ENCODE data around the gene OR8K5. TPM values are rescaled to one million over a fixed set of nuclear protein-coding genes. Genes with fewer than 3 reads are reported as not detected.

Gene OR8K5
- polyA plus RNA-seq, 1 donor (not counting 4 experiments of a cell fraction or from before 2014, with no cell fraction given), result not detected

DNA sequence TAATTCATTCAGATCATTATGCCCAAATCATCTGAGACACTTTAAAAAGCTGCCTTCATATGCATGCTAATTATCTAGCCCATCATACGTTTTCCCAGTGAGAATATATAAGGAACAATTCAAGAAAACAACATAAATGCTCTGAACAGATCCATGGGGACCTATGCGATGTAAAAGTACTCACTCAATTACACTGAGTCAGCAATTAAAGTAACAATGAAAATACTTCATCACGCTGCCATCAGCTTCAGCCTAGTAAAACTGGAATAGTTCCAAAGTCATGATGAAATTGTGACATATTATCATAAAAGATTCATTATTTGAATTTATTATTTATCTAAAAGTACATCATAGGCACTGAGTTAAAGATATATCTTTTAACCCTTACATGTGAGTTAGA is 3.7 kb upstream of the OR8K5 start:
- no peak for DNase-seq (ENCODE audit: low read depth, low spot score)
- FAIRE-seq, result no peak
- Histone ChIP-seq H3K27ac (ENCODE audit: control insufficient read depth, insufficient read depth, low read length) (no peak overlapping the region), H3K9me1 (ENCODE audit: control insufficient read depth, extremely low read depth, insufficient read depth, low read length) (no peaks in the 10 kb centered on the region), H2AFZ (ENCODE audit: control insufficient read depth, low read length) (no peak overlapping the region), H3K4me1 (ENCODE audit: control insufficient read depth, extremely low read depth, insufficient read depth, low read length) (no peaks in the 10 kb centered on the region), H3K4me3 (ENCODE audit: control insufficient read depth in 2 of 3, extremely low read depth in 1 of 3, insufficient read depth in 2 of 3, low read depth in 1 of 3, low read length in 3 of 3) (no peak overlapping the region), H3K4me2 (ENCODE audit: control insufficient read depth, extremely low read depth, insufficient read depth, low read depth, low read length) (no peak overlapping the region), H3K9ac (ENCODE audit: control insufficient read depth, extremely low read depth, insufficient read depth, low read length) (no peak overlapping the region), H3K36me3 (ENCODE audit: control insufficient read depth in 2 of 2, extremely low read depth in 1 of 2, insufficient read depth in 2 of 2, low read length in 2 of 2) (no peaks in the 10 kb centered on the region), H4K20me1 (ENCODE audit: control insufficient read depth, extremely low read depth, insufficient read depth, low read length) (no peaks in the 10 kb centered on the region), H3K9me3 (ENCODE audit: control insufficient read depth, low read depth, low read length) (no peaks in the 10 kb centered on the region), H3K79me2 (ENCODE audit: control insufficient read depth, insufficient read depth, low read length) (no peaks in the 10 kb centered on the region), H3K27me3 (ENCODE audit: control insufficient read depth, extremely low read depth, insufficient read depth, low read length) (no peaks in the 10 kb centered on the region)
- dilution Hi-C loops (cut with MboI; ENCODE audit: extremely low pct_ligation_motif_present, low sequenced_read_pairs), result no loop called here
- TF ChIP-seq EZH2 (IDR thresholded peaks at IDR 0.05; ENCODE audit: low read length) (no peak), CTCF (optimal IDR thresholded peaks at IDR 0.05 in 1 of 3, IDR thresholded peaks at IDR 0.05 in 1 of 3, conservative IDR thresholded peaks at IDR 0.05 in 1 of 3; ENCODE audit: extremely low read depth in 1 of 3, insufficient read depth in 2 of 3, low read length in 3 of 3) (no peak)

DNA sequence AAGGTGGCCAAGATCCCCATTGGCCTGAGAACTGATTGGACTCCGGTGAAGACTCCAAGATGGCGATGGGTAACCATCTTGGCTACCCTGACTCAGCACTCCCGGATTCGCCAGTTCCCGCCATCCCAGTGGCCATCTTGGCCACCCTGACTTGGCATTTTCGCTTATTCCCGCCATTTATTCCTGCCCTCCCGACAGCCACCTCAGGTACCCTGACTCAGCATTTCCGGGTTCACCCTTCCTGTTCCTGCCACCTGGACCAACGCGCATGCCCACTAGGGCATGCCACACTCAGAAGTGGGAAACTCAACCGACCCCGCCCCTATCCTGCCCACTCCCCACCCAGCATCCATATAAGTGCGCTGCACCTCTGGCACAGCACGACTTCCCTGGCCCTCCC is 7.8 kb downstream of the OR8K5 start:
- TF ChIP-seq CTCF (optimal IDR thresholded peaks at IDR 0.05 in 1 of 3, IDR thresholded peaks at IDR 0.05 in 1 of 3, conservative IDR thresholded peaks at IDR 0.05 in 1 of 3; ENCODE audit: extremely low read depth in 1 of 3, insufficient read depth in 2 of 3, low read length in 3 of 3), result no peak
- H3K9me3 ChIP-seq (ENCODE audit: control insufficient read depth, low read depth, low read length), result peaks cover 4% of the 10 kb centered on the region
- H3K36me3 ChIP-seq (ENCODE audit: control insufficient read depth in 2 of 2, extremely low read depth in 1 of 2, insufficient read depth in 2 of 2, low read length in 2 of 2), result no peaks in the 10 kb centered on the region
- H3K9me1 ChIP-seq (ENCODE audit: control insufficient read depth, extremely low read depth, insufficient read depth, low read length), result no peaks in the 10 kb centered on the region
- H3K79me2 ChIP-seq (ENCODE audit: control insufficient read depth, insufficient read depth, low read length), result no peaks in the 10 kb centered on the region
- H3K4me3 ChIP-seq (ENCODE audit: control insufficient read depth in 2 of 3, extremely low read depth in 1 of 3, insufficient read depth in 2 of 3, low read depth in 1 of 3, low read length in 3 of 3), result no peak overlapping the region
- FAIRE-seq, result no peak
- H3K4me2 ChIP-seq (ENCODE audit: control insufficient read depth, extremely low read depth, insufficient read depth, low read depth, low read length), result no peak overlapping the region
- H3K4me1 ChIP-seq (ENCODE audit: control insufficient read depth, extremely low read depth, insufficient read depth, low read length), result no peaks in the 10 kb centered on the region
- dilution Hi-C loops (cut with MboI; ENCODE audit: extremely low pct_ligation_motif_present, low sequenced_read_pairs), result no loop called here
- DNase-seq (ENCODE audit: low read depth, low spot score), result no peak
- H3K27ac ChIP-seq (ENCODE audit: control insufficient read depth, insufficient read depth, low read length), result no peak overlapping the region
- no peaks in the 10 kb centered on the region for H4K20me1 ChIP-seq (ENCODE audit: control insufficient read depth, extremely low read depth, insufficient read depth, low read length)
- no peaks in the 10 kb centered on the region for H3K27me3 ChIP-seq (ENCODE audit: control insufficient read depth, extremely low read depth, insufficient read depth, low read length)
- no peak overlapping the region for H2AFZ ChIP-seq (ENCODE audit: control insufficient read depth, low read length)
- no peak overlapping the region for H3K9ac ChIP-seq (ENCODE audit: control insufficient read depth, extremely low read depth, insufficient read depth, low read length)

Measured in keratinocyte (primary cell).